SHP77 (cell line): ENCODE results near the gene SLAMF8.

Source experiments
- DNase-seq, 2 experiments: peaks; one replicate each; lab custom pipeline; 2025; lab: John Stamatoyannopoulos, UW

The SLAMF8 gene

DNA sequence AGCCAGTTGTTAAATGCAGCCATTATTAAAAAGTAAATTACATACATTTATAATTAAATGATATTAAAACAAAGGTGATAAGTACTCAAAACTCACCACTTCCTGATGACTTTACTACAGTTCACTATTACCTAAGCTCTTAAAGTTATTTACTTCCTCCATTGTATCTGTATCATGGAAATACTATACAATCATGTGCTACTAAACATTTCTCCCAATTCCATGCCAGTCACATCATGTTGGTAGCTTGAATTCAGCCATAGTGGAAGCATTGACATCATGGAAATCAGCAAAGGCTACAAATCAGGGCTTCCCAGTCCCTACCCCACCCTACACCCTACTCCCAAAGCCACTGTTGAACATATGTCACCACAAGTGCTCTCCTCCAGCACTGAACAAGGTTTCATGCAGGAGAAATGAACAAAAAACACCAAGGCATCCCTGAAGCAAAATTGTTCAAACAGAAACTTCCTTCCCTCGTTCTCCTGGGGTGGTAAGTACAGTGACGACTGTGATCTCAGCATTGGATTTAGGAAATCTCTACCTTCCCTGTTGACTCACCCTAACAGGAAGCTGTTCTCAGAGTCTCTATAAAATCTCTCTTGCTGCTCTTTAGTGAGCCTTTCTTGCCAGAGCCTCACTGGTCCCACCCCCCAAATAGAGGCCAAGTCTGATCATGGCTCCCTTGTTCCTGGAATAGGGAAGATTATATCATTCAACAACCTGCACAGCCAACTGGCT, 23.1 kb downstream of the SLAMF8 start:
- no peak for DNase-seq

DNA sequence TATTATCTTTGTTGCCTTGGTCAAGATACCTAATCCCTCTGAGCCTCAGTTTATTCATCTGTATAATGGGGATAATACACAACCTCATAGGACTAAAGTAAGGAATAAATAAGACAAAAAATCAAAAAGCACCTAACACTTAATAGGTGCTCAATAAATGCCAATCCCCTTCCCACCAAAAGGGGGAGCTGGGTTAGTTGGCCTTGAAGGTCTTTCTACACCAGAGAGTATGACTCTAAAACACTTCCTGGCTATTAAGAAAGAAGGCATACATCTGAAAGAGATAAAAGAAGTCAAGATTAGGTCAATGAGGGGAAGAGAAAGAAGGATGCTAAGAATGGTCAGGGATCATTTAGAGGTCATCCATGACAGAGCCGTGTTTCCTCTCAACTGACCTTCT, 24.7 kb downstream of the SLAMF8 start:
- DNase-seq = no peak

DNA sequence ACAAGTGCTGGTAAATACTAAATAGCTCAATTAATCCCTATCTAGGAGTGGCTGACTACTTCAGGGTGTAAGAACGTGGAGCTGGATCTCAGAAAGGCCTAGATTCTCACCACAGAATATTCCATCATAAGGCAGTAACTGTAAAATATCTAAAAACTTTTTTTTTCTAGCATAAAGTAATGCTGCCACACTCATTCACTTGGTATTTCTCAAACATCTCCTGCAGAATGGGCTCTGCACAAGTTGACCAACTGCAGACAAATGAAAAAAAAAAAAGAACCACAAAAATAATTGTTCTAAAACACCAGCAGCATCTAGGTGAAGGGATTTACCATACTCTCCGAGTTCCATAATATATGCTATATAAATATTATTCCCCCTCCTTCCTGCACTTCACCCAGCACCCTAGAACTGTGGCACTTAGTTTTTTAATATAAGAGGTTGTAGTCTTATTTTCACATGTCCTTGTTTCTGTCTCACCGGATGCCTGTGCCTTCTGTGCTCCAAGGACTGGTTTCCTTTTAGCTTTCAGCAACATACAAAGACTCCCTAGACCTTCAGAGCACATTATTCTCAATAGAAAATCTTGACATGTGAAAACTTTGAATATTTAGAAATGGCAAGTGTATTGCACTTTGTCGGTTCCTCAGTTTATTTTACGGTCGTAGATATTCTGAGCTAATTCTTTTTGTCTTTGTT, 26.9 kb downstream of the SLAMF8 start:
- no peak for DNase-seq

DNA sequence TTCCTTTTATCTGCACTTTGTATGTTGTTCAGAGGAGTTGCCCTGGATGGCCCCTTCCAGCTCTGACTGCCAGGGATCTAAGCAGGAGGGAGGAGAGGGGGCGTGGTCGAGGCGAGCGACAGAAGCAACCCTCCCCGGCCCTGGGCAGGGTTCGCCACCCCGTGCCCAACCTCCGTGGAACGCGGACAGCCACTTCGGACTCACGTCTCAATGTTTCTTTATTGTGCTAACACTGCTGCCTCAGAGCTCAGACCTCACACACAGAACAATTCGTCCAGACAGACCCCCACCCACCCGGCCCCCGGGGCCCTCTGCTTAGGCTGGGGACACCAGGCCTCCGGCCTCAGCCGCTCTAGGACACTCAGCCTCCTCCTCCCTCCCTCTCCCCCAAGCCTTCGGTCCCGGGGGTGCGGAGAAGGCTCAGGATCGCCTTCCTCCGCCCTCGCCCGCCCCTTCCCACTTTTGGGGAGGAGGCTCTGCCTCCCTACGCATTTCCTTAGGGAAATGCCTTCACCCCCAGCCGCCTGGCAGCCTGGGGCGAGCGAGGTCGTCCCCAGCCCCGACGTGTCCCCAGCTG, 27.5 kb downstream of the SLAMF8 start:
- peak; percentile 57 to 72 for DNase-seq

DNA sequence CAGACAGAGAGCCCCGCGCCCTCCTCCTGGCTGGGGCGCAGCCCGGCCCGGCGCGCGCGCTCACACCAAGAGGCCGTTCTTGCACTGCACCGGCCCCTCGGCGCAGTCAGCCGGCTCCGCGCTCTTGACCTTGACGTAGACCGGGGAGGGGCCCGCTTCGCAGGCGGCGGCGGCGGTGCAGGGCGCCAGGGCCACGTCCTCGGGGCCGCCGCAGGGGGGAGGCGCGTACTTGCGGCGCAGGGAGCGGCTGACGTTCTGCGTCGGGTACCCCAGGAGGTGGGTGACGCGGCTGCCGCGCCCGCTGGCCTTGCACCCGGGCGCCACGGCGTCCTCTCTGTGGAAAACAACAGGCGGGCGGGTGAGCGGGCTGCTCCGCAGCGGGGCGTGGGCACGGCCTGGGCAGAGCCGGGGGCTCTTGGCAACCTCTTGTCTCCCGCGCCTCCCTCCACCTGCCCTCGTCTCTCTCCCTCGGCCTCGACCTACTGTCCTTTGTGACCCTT, 28.1 kb downstream of the SLAMF8 start:
- DNase-seq = peak; percentile 68 to 75

DNA sequence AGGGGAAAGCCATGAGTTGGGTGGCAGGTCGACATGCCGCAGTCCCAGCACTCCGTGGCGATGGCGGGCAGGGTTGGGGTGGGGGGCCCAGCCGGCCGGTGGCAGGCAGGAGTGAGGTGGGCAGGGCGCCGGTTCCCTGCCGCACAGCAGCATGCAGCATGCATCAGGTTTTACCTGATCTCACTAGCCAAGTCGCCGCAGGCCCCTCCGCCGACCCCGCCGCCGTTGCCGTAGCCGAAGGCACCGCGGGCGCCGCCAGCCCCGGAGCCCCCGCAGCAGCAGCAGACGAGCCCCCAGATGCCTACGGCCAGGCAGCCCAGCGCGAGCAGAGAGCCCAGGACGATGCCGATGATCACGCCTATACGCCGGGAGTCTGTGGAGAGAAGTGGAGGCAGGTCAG, 29.0 kb downstream of the SLAMF8 start:
- no peak for DNase-seq

DNA sequence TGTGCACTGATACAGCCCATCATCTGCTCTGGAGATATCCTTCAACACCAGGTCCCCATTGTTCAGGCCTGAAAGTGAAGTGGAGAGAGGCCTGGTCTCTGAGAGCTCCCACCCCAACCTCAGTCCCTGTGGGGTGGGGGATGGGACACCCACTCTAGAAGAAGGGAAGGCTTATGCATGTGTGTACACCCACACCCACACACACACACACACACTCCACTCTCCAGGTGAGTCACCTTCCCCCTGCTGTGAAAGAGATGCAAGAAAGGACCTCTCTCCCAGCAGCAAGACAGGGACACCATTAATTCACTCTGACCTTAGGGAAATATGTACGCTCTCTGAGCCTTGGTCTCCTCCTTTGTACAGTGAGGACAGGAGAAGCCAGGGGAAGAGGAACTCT, 29.9 kb downstream of the SLAMF8 start:
- DNase-seq = no peak

DNA sequence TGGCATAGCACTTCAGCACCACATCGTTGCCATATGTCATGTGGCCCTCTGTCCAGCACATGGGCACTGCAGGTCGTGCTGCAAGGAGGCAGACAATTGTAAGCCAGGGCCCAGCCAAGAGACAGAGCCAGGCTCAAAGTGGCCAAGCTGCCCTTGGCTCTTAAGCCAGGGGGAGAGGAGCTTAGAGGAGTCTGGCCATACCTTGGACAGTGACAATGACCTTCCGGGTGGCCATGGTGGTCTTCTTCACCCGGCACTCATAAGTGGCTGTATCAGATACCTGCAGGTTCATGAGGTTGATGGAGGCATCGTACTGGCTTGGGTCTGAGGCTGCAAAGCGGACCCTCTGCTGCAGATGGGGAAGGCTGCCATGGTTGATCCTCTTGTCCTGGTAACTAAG, 31.2 kb downstream of the SLAMF8 start:
- no peak for DNase-seq

DNA sequence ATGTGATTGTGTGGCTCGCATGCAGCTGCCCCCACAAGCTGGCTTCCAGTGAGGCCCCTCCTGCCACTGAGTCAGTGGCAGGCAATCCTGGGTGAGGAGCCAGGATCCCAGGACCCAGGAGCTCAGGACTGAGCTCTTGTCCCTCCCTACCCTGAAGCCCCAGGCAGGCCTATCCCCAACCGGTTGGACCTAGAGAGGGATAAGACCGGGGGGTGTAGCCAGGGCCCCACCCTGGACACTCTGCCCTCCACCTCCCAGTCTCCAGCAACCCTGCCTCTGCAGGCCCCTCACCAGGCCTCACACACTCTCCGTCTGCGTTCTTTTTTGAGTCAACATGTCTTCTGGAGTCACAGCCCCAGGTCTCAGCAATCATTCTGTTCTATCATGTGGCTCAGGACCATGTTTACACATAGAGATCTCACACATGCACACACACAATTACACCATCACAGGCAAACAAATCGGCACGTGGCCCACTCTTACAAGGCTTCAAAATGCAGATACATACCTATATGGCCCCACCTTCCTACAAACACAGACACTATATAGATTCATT, 33.2 kb downstream of the SLAMF8 start:
- no peak for DNase-seq

DNA sequence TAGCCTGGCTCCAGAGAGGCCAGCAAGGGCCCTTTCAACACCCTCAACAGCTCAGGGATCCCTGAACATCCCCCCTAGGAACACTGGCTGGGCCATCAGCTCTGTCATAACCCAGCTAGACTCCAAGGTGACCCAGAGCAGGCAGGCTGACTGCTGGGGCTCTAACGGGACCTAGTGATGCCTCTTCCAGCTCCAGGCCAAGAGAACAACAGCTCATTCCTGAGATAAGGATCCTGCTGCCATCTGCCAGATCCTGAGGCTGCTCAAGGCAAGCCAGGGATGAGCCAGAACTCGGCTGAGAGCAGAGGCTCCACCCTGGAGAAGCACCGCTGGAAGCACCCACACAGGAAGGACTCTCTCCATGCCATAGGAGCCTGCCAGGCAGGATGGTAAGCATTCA, 33.8 kb downstream of the SLAMF8 start:
- DNase-seq = no peak

DNA sequence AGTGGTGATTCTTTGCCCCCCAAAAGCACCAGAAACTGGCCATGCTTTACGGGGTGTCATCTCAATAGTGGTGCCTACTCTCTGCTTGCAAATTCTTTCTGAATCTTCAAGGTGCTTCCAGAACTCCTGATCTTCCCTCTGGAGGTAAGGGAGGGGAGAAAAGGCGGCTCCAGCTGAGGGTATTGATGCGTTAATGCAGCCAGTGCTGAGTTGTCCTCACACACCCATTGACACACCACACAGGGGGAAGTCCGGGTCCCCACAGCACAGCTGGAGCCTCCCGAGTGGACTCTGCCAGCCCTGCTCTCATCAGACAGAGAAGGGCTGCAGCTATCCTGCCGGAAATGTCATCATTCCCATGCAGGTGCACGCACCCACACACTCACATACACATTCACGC, 34.5 kb downstream of the SLAMF8 start:
- no peak for DNase-seq

DNA sequence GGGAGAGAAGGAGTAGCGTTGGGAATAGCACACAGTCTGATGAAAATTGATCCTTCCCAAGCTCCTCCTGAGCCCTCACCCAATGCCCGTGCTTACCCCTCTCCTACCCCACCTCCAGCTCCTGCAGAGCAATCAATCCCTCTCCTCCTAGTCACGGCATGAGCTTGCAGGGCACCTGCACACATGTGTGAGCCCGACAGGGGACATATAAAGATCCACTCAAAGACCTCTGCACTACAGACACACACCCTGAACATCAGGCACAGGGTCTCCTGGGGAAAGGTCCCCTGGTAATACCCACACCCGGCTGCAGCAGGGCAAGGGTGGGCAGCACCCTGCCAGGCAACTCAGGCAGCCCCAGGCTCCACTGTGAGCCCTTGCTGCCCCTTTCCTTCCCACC, 35.4 kb downstream of the SLAMF8 start:
- no peak for DNase-seq

DNA sequence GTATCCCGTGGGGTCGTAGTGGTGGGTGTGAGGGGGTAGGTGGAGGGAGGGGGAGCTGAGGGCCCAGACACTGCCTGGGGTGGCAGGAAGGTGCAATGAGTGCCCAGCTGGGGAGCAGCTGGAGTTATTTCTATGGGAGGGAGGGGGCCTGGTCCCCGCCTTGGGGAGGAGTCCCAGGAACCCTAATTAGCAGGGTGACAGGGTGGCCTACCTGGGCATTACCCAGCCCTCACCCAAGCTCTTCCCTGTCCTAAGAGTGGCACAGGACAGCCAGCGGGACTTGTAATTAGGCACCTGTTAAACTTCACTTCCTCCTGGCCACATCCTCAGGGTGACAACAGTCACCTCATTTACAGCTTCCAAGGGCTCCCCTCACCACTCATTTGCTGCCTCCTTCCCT, 35.9 kb downstream of the SLAMF8 start, which contains the start of gene VSIG8:
TSS of gene VSIG8 (minus strand) at position 101 of the 400 bp plus-strand sequence. CDS start 136 bp downstream, outside the sequence.
- DNase-seq = no peak

DNA sequence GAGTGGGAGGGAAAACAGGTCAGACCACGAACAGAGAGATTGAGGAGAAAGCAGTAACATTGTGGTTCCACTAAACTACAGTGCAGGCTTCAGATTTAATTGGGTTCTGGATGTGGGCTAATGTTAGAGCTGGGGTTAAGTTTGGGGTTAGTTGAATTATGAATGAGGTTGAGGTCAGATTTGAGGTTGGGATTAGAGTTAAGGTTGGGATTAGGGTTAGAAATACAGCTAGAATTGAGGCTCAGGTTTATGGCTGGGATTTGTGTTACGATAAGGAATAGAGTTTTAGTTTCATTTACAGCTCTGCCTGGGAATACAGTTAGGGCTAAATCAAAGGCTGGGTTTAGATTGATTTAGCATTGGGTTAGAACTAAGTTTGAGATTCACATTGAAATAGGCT, 37.6 kb downstream of the SLAMF8 start:
- no peak for DNase-seq

DNA sequence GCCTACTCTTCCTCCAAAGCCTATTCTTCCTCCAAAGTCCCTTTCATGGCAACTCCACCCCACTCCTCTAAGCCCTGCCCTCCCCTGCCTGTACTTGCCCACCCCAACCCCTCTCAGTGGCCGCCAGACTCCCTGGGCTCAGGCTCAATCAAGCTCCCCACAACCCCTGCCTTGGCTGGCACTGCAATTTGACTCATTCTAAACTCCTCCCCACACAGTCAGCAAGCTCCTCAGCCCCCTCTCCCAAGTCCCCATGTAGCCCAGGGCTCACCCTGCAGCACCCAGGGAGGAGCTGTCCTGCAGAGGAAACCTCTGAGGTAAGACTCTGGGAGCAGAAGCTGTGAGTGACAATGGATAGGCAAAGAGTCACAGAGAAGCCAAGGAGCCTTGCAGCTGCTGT, 39.4 kb downstream of the SLAMF8 start:
- no peak for DNase-seq

DNA sequence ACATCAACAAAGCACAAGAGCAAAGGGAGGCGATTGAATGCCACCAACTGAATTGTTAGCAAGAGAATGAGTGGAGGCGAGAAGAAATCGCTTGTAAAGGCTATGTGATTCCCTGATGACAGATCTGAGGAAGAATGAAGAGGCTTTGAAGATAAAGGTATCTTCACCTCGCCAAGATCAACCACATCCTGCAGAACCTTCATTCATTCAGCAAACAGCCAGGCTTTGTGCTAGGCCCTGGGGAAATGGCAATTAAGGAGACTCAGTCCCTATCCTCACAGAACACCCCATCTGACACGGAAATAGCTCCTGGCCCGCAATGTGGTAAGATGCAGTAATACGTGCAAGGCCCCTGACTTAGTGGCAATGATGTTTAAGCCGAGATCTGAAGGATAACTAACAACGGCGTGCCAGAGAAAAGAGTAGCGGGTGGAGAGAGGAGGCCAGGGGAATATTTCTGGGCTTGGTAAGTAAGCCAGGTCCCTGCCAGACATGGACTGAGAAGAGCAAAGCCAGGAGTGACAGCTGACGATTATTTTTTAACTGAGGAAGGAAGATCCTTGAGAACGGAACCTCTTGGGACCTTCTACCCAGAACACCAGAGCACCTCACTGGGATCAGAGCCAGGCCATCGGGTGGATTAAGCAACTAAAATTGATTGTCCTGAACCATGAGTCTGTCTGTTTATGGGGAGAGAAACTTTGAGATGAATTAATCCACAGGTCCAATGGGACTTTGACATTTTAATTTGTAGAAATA, 40.4 kb downstream of the SLAMF8 start:
- no peak for DNase-seq

DNA sequence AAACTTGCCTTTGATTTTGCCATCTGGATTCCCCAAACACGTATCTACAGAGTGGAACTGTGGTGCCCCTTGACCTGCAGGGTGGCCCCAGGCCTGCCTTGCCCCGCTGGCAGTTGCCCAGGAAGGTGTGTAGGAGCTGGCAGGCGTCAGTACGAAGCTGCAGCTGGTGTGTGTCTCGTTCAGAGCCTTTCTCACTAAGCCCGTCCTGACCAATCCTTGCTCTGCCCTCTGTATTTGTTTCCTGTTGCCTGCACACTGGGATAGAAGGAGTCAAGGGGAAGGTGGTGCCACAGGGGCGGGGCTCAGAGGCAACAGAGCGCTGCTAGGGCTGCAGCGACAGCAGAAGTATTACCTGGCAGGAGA, 41.0 kb downstream of the SLAMF8 start:
- DNase-seq = peak; percentile 83 to 94

DNA sequence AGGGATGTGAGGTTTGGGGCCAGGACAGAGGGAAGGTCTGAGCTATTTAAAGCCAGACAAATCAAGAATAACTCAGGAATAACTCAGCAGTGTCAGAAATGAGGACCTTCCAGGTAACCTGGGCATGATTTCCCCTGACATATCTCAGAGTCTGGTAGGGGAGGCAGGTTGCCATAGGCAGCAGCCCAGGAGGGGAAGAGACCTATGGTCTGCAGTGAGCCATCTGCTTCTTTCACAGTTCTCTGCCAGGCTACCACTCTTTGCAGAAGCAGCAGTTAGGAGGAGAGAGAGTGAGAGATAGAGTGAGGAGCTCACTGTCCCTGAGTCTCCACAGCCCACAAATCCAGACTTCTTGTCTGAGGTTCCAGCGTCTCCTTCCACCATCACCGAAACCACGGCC, 42.1 kb downstream of the SLAMF8 start:
- no peak for DNase-seq

DNA sequence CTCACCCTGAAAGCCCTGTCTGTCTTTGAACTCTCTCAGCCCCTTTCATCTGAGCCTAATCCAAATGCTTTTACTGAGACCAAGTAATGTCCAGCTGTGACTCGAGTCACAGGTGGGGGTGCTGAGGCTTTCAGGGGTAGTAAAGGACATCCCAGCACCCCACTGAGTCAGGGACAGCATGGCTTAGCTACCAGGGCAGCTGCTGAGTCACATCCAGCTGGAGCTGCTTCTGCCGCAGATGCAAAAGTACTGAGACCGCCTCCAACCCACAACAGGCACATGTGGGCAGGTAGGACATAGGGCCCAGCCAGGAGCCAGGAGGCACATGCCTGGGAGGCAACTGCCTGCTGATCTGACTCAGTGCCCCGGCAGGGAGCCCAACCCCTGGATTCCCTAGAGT, 42.5 kb downstream of the SLAMF8 start:
- DNase-seq = peak in 1 of 2 experiments; percentile 52

DNA sequence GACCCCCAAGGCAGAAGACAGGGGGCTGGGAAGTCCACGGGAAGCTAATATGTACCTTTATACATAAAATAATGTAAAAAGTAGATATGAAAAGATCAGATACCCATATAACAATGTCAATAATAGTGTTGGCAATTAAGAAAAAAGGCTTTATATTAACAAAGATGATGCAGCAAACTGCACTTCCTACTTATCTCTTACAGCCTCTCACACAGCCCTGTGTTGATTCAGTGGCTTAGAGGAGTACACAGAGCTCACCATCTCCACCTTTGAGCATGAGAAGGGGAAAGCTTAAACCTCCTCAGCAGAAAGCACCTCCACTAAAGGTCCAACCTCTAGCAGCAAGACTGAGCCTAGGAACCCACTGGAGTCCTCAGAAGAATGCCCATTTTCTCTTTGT, 42.9 kb downstream of the SLAMF8 start:
- DNase-seq = no peak

DNA sequence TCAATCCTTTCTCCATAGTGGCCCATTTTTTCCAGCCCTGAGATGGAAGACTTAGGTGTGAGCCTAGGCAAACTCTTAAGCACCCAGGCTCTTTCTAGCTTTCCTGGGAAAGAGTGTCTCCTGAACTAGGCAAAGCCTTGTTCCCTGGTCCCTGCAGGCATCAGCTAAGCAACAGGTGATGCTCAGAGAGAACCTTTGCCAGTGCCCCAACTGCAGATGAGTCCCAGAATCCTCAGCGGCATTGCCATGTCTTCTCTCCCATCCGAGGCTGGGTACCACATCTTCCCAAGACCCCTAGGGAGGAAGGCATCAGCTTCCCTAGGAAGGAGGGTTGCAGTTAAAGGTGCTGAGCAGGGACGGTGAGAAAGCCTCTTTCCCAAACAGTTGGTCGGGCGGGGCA, 44.0 kb downstream of the SLAMF8 start:
- DNase-seq = no peak

DNA sequence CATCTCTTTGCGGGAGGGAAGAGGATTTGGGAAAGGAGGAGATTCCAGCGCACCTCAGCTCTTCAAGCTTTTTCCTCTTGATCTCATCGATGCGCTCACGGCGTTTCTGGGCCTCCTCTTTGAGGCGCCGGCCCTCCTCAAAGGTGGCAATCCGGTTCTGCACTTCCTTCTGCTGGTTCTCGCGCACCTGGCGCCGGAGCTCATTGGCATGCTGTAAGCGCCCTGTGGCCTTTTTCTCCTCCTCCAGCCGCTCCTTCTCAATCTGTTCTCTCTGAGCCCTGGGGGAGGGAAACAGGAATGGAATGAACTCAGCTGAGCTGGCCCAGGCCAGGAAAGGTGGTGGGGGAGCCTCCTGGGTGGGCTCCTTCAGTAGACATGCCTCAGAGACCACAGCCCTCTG, 46.2 kb downstream of the SLAMF8 start:
- no peak for DNase-seq
